ENCODE measurements around the gene RALGAPA2.

The RALGAPA2 gene

GRCh38 chr20:20517296-20517695 is 195.1 kb downstream of the RALGAPA2 start:
- Histone ChIP-seq H3K36me3 (ENCODE audit: insufficient read depth, insufficient read length, low read length) (peaks cover 7% of the 10 kb centered on the region), H3K4me1 (ENCODE audit: insufficient read depth, insufficient read length) (no peaks in the 10 kb centered on the region), H3K4me3 (ENCODE audit: insufficient read length, low read depth) (no peak overlapping the region), H3K27me3 (ENCODE audit: insufficient read depth, insufficient read length) (no peaks in the 10 kb centered on the region), H3K9me3 (ENCODE audit: insufficient read depth, low read length) (peaks cover 19% of the 10 kb centered on the region; the same call in 1 of the 2 replicates), H3K9ac (ENCODE audit: insufficient read length, low read depth) (no peak overlapping the region)
- no peak for DNase-seq (ENCODE audit: low read depth, low spot score)
- TF ChIP-seq ZNF274 (IDR thresholded peaks at IDR 0.05; ENCODE audit: low read depth, low read length) = no peak

DNA sequence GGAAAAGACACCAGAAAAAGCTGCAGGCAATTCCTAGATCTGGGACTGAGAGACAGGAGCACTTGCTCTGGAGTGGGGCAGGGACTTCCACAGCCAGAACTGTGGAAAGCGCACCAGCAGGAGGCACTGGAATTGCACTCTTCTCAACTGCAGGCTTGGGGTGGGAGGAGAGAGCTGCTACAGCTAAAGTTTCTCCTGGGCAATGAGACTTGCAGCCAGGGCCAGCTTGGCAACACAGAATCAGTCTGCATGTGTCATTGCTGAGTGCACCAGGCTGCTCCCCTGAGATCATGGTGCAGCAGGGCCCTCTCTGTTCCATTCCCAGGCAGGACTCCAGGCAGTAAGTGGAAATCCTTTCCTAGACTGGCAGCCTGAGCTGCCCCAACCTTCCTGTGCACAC is 198.7 kb downstream of the RALGAPA2 start:
- Histone ChIP-seq H3K9me3 (ENCODE audit: insufficient read depth, low read length) (peaks cover 19% of the 10 kb centered on the region; the same call in 1 of the 2 replicates), H3K4me1 (ENCODE audit: insufficient read depth, insufficient read length) (no peaks in the 10 kb centered on the region), H3K9ac (ENCODE audit: insufficient read length, low read depth) (no peak overlapping the region), H3K27me3 (ENCODE audit: insufficient read depth, insufficient read length) (no peaks in the 10 kb centered on the region), H3K36me3 (ENCODE audit: insufficient read depth, insufficient read length, low read length) (peaks cover 7% of the 10 kb centered on the region), H3K4me3 (ENCODE audit: insufficient read length, low read depth) (no peak overlapping the region)
- no peak for DNase-seq (ENCODE audit: low read depth, low spot score)
- no peak for TF ChIP-seq YY1 (IDR thresholded peaks at IDR 0.05; ENCODE audit: insufficient read depth, insufficient read length)
- no peak for TF ChIP-seq SUZ12 (IDR thresholded peaks at IDR 0.05; ENCODE audit: extremely low read depth, insufficient read depth, insufficient read length)
- TF ChIP-seq ZNF274 (IDR thresholded peaks at IDR 0.05; ENCODE audit: low read depth, low read length) = no peak

- TF ChIP-seq YY1 (IDR thresholded peaks at IDR 0.05; ENCODE audit: insufficient read depth, insufficient read length) = no peak
- no peak for TF ChIP-seq ZNF274 (IDR thresholded peaks at IDR 0.05; ENCODE audit: low read depth, low read length)
- no peak for TF ChIP-seq SUZ12 (IDR thresholded peaks at IDR 0.05; ENCODE audit: extremely low read depth, insufficient read depth, insufficient read length)
- Histone ChIP-seq H3K9ac (ENCODE audit: insufficient read length, low read depth) (no peak overlapping the region), H3K36me3 (ENCODE audit: insufficient read depth, insufficient read length, low read length) (peaks cover 3% of the 10 kb centered on the region), H3K4me3 (ENCODE audit: insufficient read length, low read depth) (no peak overlapping the region), H3K9me3 (ENCODE audit: insufficient read depth, low read length) (no peaks in the 10 kb centered on the region), H3K27me3 (ENCODE audit: insufficient read depth, insufficient read length) (no peaks in the 10 kb centered on the region), H3K4me1 (ENCODE audit: insufficient read depth, insufficient read length) (no peaks in the 10 kb centered on the region)
- DNase-seq (ENCODE audit: low read depth, low spot score) = no peak
Measured at GRCh38 chr20:20505554-20505953, 206.9 kb downstream of the RALGAPA2 start.

GRCh38 chr20:20503777-20504530 is 208.5 kb downstream of the RALGAPA2 start:
- no peaks in the 10 kb centered on the region for H3K27me3 ChIP-seq (ENCODE audit: insufficient read depth, insufficient read length)
- H3K36me3 ChIP-seq (ENCODE audit: insufficient read depth, insufficient read length, low read length) = peaks cover 3% of the 10 kb centered on the region
- H3K9me3 ChIP-seq (ENCODE audit: insufficient read depth, low read length) = no peaks in the 10 kb centered on the region
- no peak overlapping the region for H3K9ac ChIP-seq (ENCODE audit: insufficient read length, low read depth)
- TF ChIP-seq SUZ12 (IDR thresholded peaks at IDR 0.05; ENCODE audit: extremely low read depth, insufficient read depth, insufficient read length) = no peak
- TF ChIP-seq ZNF274 (IDR thresholded peaks at IDR 0.05; ENCODE audit: low read depth, low read length) = no peak
- TF ChIP-seq YY1 (IDR thresholded peaks at IDR 0.05; ENCODE audit: insufficient read depth, insufficient read length) = no peak
- no peak overlapping the region for H3K4me3 ChIP-seq (ENCODE audit: insufficient read length, low read depth)
- no peak for DNase-seq (ENCODE audit: low read depth, low spot score)
- no peaks in the 10 kb centered on the region for H3K4me1 ChIP-seq (ENCODE audit: insufficient read depth, insufficient read length)

DNA sequence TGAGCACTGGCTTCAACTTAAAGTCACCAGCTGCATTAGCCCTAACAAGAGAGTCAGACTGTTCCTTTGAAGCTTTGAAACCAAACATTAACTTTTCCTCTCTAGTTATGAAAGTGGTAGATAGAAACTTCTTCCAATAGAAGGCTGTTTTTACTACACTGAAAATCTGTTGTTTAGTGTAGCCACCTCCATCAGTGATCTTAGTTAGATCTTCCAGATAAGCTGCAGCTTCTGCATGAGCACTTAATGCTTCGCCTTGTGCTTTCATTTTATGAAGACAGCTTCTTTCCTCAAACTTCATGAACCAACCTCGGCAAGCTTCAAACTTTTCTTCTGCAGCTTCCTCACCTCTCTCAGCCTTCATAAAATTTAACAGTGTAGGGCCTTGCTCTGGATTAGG is 211.3 kb downstream of the RALGAPA2 start:
- H3K27me3 ChIP-seq (ENCODE audit: insufficient read depth, insufficient read length) = no peaks in the 10 kb centered on the region
- no peak overlapping the region for H3K4me3 ChIP-seq (ENCODE audit: insufficient read length, low read depth)
- H3K36me3 ChIP-seq (ENCODE audit: insufficient read depth, insufficient read length, low read length) = peaks cover 3% of the 10 kb centered on the region
- H3K4me1 ChIP-seq (ENCODE audit: insufficient read depth, insufficient read length) = no peaks in the 10 kb centered on the region
- no peak overlapping the region for H3K9ac ChIP-seq (ENCODE audit: insufficient read length, low read depth)
- DNase-seq (ENCODE audit: low read depth, low spot score) = no peak
- no peaks in the 10 kb centered on the region for H3K9me3 ChIP-seq (ENCODE audit: insufficient read depth, low read length)
- TF ChIP-seq SUZ12 (IDR thresholded peaks at IDR 0.05; ENCODE audit: extremely low read depth, insufficient read depth, insufficient read length) = no peak

DNA sequence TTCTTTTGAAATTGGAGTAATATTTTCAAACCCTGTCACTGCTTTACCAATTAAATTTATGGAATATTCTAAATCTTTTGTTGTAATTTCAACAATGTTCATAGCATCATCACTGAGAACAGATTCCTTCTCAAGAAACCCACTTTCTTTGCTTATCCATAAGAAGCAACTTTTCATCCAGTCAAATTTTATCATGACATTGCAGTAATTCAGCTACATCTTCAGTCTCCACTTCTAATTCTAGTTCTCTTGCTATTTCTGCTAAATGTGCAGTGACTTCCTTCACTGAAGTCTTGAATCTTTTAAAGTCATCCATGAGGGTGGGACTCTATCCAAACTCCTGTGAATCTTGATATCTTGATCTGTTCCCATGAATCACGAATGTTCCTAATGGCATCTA is 212.1 kb downstream of the RALGAPA2 start:
- peaks cover 3% of the 10 kb centered on the region for H3K36me3 ChIP-seq (ENCODE audit: insufficient read depth, insufficient read length, low read length)
- no peaks in the 10 kb centered on the region for H3K27me3 ChIP-seq (ENCODE audit: insufficient read depth, insufficient read length)
- TF ChIP-seq YY1 (IDR thresholded peaks at IDR 0.05; ENCODE audit: insufficient read depth, insufficient read length) = no peak
- TF ChIP-seq SUZ12 (IDR thresholded peaks at IDR 0.05; ENCODE audit: extremely low read depth, insufficient read depth, insufficient read length) = no peak
- no peak for TF ChIP-seq ZNF274 (IDR thresholded peaks at IDR 0.05; ENCODE audit: low read depth, low read length)

DNA sequence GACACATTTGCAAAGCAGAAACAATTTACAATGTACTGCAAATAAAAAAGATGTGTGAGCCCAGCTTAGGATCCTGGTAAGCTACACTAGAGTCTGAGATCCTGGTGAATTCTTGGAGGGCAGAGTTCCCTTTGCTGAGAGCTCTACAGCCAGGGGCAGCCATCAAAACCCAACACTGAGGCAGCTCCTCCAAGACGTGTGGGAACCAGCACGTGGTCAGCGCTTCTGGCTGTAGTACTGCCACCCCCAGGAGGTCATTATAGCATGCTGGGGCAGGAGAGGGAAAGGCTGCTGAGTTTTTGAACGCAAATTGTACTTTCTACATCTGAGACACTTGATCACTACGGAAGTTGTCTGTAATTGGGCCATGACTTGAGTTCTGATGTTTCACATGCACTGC is 213.0 kb downstream of the RALGAPA2 start:
- DNase-seq (ENCODE audit: low read depth, low spot score) = no peak
- Histone ChIP-seq H3K36me3 (ENCODE audit: insufficient read depth, insufficient read length, low read length) (peaks cover 3% of the 10 kb centered on the region), H3K27me3 (ENCODE audit: insufficient read depth, insufficient read length) (no peaks in the 10 kb centered on the region), H3K9me3 (ENCODE audit: insufficient read depth, low read length) (no peaks in the 10 kb centered on the region), H3K9ac (ENCODE audit: insufficient read length, low read depth) (no peak overlapping the region), H3K4me3 (ENCODE audit: insufficient read length, low read depth) (no peak overlapping the region), H3K4me1 (ENCODE audit: insufficient read depth, insufficient read length) (no peaks in the 10 kb centered on the region)
- TF ChIP-seq YY1 (IDR thresholded peaks at IDR 0.05; ENCODE audit: insufficient read depth, insufficient read length) = no peak
- TF ChIP-seq SUZ12 (IDR thresholded peaks at IDR 0.05; ENCODE audit: extremely low read depth, insufficient read depth, insufficient read length) = no peak
- no peak for TF ChIP-seq ZNF274 (IDR thresholded peaks at IDR 0.05; ENCODE audit: low read depth, low read length)

More for the DNA sequence above, 212.1 kb downstream of the RALGAPA2 start:
- Histone ChIP-seq H3K9ac (ENCODE audit: insufficient read length, low read depth) (no peak overlapping the region), H3K4me3 (ENCODE audit: insufficient read length, low read depth) (no peak overlapping the region), H3K9me3 (ENCODE audit: insufficient read depth, low read length) (no peaks in the 10 kb centered on the region), H3K4me1 (ENCODE audit: insufficient read depth, insufficient read length) (no peaks in the 10 kb centered on the region)
- no peak for DNase-seq (ENCODE audit: low read depth, low spot score)

Data from NT2/D1 (cell line).